Stimulated activated CD4-positive, alpha-beta T cell treated with anti-CD3 and anti-CD28 coated beads, Interleukin-15, amount 100 ng/mL, for 48 hours (primary cell): Measurements from ENCODE around the gene MLANA.
"Not testable (repeated sequence)": the region's sequence is repeated elsewhere in the genome, so short reads cannot be mapped to it uniquely, and the experiment has no call there.

ENCODE experiments used
- DNase-seq, 2 donors: peaks; one replicate each; pipeline ENCODE4 v3.0.0-alpha.2; 2020; ENCODE audit warnings: low read depth in 2 of 2

Gene MLANA

DNA sequence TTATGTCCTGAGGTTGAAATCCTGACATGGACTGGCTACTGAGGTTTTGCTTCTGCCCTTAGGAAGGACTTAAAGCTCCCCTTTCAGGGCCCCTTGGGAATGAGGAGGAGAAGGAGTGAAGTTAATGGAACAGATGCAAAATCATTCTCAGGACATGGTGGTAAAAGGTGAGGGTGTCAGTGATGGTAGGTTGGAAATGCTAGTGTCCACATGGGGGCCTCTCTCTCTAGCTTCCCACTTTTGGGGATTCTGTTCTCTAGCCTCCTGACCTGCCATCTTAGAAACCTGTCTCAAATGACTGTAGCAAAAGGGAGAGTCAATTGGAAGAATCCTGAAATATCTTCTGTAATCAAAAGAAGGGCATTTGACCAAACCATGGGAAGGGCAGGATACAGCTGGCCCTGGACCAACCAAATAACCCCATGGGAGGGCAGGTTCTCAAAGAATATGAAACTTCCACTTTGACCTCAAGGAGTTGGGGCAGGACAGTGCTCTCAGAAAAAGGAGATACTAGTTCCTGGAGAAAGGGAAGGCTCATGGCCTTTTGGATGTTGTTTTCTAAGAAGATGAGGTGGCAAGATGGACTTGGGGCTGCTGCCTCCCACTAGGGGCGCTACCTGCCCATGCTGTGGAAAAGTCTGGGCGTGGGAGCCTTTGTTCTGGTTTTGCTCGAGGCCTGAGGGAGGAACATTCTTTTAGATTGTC is 21.2 kb upstream of the MLANA start:
- peak in 1 of 2 donors; percentile 12 for DNase-seq

DNA sequence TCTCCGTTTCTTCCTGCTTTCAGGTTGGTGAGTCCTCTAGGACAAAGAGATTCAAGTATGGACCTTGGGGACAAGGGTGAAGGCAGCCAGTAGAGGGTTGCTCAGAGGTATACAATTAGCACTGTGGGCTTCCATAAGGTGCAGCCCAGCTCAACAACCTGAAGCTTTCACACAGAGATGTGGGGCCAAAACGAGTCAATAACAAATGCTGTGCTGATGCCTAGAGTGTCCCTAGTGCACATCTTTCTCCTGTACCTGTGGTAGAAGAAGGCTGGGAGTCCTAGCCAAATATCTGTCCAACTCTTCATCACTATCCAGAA is 20.7 kb upstream of the MLANA start:
- DNase-seq = no peak

DNA sequence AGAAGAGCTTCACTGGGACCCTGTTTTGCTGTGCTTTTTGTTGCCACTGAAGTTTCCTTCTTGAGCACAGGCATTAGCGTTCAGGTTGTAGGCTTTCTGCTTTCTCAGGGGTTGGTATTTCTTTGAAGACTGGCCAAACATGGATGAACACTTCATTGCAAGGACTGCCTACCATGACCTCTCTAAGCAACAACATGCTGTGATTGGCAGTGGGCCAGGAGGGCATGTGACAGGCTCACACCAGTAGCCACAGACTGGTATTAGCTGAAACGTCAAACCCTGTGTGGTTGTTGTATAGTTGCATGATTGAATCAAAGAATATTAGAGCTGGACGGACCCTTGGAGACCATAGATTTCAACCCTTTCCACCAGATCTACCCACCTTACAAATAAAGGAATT is 20.0 kb upstream of the MLANA start:
- DNase-seq = no peak

DNA sequence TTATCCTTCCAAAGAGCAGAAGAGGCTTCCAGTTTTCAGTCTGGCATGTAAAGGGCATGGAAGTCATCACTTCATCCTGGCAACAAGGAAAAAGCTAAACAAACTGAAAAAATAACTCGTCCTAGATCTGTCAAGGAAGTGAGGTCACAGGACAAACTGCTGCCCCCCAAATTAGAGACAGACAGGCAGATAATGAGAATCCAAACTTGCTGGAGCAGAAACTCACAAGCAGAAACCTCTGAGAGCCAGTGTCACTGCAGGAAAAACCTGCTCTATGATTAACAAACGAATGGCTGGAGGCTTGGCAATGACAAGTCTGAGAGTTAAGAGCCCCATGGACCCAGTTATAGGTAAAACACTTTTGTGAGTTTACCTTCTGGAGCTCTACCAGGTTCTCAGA is 18.9 kb upstream of the MLANA start:
- no peak for DNase-seq

DNA sequence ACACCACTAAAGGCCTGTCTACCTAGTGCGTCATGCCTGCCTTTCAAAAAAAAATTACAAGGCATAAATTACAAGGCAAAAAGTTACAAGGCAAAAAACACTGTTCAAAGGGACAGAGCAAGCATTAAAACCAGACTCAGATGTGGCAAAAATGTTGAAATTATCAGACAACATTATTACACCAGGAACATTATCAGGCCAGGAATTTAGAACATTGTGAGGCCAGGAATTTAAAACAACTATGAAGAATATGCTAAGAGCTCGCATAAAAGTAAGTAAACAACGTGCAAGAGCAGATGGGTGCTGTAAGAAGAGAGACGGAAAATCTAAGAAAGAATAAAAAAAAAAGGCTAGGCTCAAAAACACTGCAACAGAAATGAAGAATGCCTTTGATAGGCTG is 18.2 kb upstream of the MLANA start:
- DNase-seq = no peak

DNA sequence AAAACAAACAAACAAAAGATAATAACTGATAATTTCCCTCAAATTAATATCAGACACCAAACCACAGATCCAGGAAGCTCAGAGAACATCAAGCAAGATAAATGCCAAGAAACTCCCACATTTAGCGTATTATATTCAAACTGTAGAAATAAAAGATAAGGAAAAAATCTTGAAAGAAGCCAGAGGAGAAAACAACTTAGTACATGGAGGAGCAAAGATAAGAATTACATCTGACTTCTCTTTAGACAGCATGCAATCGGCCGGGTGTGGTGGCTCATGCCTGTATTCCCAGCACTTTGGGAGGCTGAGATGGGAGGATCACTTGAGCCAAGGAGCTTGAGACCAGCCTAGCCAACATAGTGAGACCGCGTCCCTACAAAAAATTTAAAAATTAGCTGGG is 17.2 kb upstream of the MLANA start:
- DNase-seq = no peak

DNA sequence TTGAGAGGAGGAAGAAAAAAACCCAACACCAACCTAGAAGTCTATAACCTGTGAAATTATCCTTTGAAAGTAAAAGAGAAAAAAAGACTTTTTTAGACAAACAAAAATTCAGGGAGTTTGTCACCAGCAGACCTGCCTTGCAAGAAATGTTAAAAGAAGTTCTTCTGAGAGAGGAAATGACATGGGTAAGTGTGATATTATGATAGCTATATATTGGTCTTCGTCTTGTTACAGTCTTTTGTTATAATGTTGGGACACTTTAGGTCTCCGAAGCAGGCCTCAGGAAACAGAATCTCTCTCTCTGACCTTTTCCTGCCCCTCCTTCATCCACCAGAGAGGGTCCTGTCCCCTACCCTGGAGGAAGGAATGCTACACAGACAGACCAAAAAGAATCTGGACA is 16.6 kb upstream of the MLANA start:
- DNase-seq = no peak

DNA sequence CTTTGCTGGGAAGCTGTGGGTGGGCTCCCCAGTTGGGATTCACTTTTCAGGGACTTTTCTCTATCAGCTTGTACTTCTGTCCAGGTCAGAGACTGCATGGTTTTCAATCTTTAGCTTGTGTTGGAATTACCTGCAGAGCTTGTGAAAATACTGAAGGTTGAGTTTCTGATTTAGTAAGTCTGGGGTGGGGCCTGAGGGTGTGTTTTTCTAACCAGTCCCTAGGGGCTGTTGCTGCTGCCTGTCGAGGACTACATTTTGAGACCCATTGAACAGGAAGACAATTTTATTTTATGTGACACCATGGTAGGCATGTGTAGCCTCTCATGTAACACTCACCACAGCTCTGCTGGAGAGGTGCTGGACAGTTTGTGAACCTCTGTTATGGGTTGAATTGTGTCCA is 14.7 kb upstream of the MLANA start:
- no peak for DNase-seq

DNA sequence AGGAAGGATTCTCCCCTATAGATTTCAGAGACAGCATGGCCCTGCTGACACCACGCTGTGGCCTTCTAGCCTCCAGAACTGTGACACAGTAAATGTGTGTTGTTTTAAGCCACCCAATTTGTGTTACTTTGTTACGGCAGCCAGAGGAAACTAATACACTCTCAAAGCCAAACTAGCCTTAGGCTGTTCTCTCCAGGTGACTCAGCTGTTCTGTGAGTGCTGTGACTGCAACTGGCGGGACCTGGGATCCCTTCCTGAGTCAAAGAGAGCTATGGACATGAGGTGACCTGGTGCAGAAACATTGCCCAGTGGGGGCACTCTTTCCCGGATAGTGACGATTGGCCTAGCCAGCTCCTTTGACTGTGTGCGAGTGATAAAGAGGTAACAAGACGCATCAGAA is 14.0 kb upstream of the MLANA start:
- no peak for DNase-seq

DNA sequence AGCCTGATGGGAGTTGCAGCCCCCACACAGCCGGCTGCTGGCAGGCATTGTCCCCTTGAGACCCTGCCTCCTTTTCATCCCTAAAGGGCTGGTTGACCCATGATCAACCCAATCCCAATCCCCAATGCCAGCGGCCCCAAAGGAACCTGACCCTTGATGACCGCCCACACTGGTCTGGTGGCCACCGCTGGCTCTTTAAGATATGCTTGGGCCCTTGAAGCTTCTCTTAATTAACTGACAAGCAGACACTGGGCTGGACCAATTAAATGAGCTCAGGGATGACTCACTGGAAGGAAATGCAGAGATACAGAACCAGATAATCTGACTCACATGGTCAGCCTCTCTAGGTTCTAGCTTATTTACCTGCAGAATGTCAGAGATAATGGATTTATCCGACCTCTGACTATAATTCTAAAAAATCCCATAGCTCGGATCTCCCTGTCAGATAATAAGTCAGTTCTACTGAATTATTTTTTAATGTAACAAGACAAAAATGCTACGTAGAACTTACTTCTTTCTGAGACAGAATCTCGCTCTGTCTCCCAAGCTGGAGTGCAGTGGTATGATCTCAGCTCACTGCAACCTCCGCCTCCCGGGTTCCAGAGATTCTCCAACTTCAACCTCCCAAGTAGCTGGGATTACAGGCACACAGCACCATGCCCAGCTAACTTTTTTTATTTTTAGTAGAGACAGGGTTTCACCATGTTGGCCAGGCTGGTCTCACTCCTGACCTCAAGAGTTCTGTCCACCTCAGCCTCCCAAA is 11.1 kb upstream of the MLANA start:
- DNase-seq = no peak

DNA sequence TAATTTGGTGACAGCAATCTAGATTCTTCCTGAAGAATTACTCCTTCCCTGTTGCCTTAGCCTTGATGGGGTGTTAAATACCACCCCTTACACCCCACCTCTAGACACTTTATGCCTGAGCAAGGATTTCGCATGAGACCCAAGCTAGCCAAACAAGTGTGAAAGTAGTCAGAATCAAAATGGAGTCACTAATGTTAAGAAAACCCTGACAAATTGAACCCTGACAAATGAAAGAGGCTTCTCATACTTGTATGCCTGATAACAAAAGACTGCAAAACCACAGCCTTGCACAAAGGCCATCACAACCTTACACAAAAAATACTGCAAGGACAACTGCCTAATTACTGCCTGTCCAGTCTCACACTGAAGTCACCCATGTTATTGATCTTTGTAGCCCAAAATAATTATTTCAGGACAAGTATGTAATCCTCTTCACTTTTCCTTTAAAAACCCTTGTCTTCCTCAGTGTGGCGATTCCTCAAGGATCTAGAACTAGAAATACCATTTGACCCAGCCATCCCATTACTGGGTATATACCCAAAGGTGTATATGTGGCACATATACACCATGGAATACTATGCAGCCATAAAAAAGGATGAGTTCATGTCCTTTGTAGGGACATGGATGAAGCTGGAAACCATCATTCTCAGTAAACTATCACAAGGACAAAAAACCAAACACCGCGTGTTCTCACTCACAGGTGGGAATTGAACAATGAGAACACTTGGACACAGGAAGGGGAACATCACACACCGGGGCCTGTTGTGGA is 8.3 kb upstream of the MLANA start:
- DNase-seq = not testable (repeated sequence)

DNA sequence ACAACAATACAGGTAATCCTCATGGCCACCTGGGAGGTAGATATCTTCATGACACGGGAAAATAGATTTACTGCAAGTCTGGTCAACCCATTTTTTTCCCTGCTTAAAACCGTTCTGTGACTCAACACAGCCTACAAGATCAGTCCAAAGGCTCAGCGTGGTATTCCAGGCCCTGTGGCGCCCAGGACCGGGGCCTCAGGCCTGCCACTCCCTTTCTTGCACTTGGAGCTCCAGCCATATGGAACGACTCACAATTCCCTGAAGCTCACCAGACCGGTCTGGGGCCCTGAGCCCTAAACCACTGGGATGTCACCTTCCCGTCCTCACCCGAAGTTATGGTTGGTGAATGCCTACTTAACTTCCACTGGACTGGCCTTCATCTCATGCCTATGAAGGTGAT is 6.5 kb upstream of the MLANA start:
- no peak for DNase-seq

DNA sequence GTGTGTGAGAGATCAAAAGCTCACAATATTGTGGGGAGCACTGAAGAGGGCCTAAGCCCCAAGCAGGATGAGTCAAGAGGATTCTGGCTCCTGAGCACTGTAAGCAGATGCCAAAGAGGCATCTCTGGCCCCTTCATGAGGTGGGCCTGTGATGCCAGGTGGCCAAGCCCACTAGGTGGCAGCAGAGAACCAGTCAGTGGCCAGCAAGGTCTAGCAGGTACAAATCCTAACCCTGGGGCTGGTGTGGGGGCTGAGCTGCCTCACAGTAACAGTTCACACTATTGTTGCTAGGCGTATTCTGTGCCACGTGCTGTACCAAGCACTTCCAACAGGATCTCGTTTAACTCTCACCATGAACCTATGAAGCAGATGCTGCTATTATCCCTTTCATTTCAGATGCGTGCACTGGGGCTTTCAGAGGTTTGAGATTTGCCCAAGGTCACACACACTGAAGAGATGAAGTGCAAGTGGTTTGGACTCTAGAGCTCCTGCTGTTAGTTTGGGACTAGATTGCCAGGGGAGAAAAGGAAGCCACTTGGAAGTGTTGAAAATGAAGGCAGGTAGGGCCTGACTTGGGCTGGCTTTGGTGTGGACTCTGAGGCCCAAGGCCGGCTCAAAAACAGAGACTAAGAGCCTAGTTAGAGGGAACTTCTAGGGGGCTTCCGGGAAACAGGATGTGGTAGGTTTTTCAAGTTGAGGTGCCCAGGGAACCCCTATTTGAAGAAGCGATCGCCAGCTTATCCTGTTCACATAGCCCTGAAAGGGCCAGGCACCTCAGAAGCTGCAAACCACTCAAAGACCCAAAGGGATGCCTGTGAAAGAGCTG is 4.4 kb upstream of the MLANA start:
- DNase-seq = peak; percentile 76 to 81

DNA sequence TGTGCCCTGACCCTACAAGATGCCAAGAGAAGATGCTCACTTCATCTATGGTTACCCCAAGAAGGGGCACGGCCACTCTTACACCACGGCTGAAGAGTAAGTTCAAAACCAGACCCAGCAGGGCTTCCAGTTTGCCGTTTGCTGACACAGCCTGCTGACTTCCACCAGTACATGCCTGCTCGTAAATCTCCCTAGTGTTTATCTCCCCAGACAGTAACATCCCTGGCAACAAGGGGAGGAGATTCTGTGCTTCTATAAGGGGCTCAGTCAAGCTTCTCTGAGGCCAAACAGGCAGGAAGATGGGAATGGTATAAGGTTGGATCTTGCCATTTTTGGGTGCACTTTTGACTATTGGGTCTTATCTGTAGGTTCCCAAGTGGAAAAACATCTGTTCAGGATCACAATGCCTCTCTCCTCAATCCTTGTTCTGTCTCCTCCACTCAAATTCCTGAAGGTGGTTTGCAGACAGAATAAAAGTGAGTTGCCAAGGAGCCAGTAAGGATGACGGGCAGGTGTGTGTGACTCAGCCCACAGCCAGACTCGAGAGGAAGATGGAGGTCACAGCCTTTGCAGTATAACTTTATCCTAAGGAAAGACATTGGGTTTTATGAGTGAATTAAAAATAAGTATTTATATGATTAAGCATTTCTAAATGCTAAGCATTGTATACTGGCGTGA is 1.9 kb downstream of the MLANA start:
- DNase-seq = no peak

DNA sequence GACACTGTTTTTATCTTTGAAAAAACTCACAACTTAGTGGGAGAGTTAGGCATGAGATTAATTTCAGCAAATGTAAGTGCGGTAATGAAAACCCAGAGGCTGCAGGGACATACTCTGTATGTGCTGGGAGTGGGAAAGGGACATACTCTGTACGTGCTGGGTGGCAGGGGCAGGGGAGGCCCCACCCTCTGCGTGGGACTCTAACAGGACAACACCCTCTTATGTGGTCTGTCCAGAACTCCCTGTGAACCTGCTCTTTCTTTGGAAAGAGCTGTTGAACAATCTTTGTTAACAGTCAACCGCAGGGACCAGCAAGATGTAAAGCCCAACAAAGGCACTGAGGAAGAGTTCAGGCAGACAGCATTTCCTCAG is 2.4 kb downstream of the MLANA start:
- DNase-seq = no peak

DNA sequence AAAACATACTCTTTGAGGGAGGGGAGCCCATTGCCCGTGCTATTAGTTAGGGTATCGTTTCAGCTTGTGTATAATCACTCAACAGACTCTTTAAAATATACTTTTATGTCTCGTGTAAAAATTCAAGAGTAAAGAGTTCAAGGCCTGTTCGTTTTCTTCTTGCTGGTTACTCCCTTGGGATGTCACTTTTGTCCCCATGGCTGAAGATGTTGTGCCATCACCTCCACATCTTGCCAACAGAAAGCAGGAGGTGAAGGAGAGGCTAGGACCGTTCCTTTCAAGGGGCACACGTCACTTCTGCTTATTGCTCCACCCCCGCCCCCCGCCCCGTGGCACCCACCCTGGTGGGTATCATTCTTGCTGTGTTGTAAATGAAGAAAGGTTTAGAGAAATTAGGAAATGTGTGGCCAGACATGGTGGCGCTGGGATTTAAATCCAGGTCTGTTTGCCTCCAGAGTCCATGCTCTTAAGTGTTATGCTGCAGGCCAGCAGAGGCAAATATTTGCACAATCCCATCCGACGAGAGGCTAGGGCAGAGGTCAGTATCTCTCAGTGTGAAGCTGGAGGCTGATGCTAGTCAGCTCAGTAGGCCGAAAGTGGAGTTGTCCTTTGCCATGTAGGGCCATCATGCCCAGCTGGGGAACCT is 3.0 kb downstream of the MLANA start:
- DNase-seq = no peak

DNA sequence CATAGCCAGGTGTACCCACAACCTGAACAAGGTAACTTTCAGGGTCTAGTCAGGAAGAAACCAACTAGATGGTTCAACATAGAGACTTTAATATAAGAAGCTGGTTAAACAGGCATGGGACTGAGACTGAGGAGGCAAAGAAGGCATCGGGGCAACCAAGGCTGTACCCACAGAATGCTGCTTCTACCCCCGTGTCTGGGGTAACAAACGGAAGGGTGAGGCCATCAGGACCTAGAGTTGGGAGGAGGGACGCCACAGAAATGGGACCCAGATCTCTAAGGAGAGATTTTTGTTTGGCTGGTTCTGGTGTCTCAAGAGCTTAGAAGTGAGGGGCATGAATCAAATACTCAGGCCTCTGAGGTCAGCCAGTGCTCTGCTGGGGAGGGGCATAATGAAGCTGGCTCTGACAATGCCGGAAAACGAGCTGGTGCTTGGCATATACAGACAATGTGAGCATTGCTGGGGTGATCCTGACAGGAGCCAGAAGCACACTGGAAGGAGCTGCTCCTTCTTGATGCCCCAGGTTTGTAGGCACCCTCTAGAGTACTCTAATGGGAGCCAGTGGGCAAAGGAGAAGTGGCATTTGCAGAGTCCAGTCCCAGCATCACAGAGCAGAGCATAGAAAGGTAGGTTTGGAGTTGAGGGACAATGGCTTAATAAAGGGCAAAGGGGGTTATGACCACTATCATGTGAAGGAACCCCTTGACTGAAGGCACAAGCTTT is 3.7 kb downstream of the MLANA start:
- DNase-seq = no peak

DNA sequence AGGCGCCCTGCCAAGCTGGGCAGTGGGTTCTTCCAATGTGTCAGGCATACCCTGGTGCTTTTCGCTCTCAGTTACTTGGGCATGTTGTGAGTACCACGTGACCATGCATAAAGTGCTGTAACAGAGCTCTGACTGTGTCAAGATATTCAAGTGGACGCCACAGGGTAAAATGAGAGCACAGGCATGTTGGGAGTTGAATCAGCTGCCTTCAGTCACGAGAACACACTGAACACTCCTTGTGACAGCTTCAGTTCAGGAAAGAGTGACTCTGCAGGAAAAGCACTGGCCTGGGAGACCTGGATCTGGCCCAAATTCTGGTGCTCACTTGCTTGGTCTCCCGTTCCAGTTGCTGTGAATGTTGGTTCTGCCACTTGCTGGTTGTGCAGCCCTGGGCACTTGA is 5.1 kb downstream of the MLANA start:
- no peak for DNase-seq

DNA sequence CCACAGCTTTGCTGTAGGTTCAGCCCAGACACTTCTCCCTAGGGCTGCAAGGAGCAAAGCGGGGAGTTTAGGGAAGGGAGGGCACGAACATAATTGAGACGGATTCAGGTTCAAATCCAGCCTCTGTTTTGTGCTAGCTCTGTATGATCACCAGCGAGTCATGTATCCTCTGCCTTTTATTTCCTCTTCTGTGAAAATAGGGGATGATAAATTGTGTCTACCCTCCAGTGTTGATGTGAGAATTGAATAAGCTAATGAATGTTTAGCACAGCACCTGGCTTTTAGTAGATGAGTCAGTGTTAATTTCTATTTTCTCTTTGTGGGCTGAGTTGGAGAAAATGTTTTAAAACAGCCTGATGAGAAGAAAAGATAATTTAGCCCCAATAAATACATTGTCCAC is 6.2 kb downstream of the MLANA start:
- no peak for DNase-seq

DNA sequence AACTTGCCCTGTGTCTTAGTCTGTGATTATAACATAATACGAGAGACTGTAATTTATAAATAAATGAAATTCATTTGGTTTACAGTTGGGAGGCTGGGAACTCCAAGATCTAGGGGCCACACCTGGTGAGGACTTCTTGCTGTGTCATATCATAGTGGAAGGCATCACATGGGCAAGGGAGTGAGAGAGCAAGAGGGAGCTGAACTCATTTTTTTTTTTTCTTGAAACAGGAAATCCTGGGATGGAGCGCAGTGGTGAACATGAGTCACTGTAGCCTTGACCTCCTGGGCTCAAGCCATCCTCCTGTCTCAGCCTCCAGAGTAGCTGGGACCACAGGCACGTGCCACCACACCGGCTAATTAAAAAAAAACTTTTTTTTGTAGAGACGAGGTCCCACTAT is 7.2 kb downstream of the MLANA start:
- no peak for DNase-seq
